Fibroblast of peridontal ligament (primary cell): ENCODE results near the gene CDY2B.
"Not testable (repeated sequence)": the region's sequence is repeated elsewhere in the genome, so short reads cannot be mapped to it uniquely, and the experiment has no call there.

Experiments
- DNase-seq: peaks from one replicate; pipeline ENCODE4 v3.0.0-alpha.2; 2010; ENCODE audit errors: extremely low read depth

The CDY2B gene

GRCh38 chrY:17880120-17880519 is at the start of gene CDY2B:
CDY2B (minus strand) TSS chrY:17880220; CDS start chrY:17879892, 328 bp downstream.
- DNase-seq: not testable (repeated sequence)

GRCh38 chrY:17908009-17908408 is 28.0 kb upstream of the CDY2B start:
- not testable (repeated sequence) for DNase-seq

GRCh38 chrY:17907351-17907750 is 27.3 kb upstream of the CDY2B start:
- not testable (repeated sequence) for DNase-seq

- not testable (repeated sequence) for DNase-seq
These were observed 1.7 kb upstream of the CDY2B start for GRCh38 chrY:17881697-17882096.

GRCh38 chrY:17876767-17877166 is 3.3 kb downstream of the CDY2B start:
- not testable (repeated sequence) for DNase-seq

- DNase-seq: not testable (repeated sequence)
These were observed 4.6 kb downstream of the CDY2B start for GRCh38 chrY:17875401-17875800.

GRCh38 chrY:17871194-17871903 is 8.7 kb downstream of the CDY2B start:
- DNase-seq: not testable (repeated sequence)

- DNase-seq: not testable (repeated sequence)
These were observed 9.3 kb downstream of the CDY2B start for GRCh38 chrY:17870737-17871136.

GRCh38 chrY:17867850-17868249 is 12.2 kb downstream of the CDY2B start:
- not testable (repeated sequence) for DNase-seq

- not testable (repeated sequence) for DNase-seq
These were observed 19.4 kb downstream of the CDY2B start for GRCh38 chrY:17860634-17861033.

- DNase-seq: not testable (repeated sequence)
These were observed 22.8 kb downstream of the CDY2B start for GRCh38 chrY:17856963-17857848.

- not testable (repeated sequence) for DNase-seq
These were observed 23.5 kb downstream of the CDY2B start for GRCh38 chrY:17856508-17856907.

- DNase-seq: not testable (repeated sequence)
These were observed 30.9 kb downstream of the CDY2B start for GRCh38 chrY:17849131-17849530.

GRCh38 chrY:17832149-17832548 is 47.9 kb downstream of the CDY2B start:
- not testable (repeated sequence) for DNase-seq
